Stimulated activated CD8-positive, alpha-beta memory T cell treated with anti-CD3 and anti-CD28 coated beads, Interleukin-15, amount 100 ng/mL, for 48 hours (primary cell): ENCODE data around the gene JUN.

ENCODE experiments used
- DNase-seq, 2 donors: peaks; one replicate each; pipeline ENCODE4 v3.0.0-alpha.2; 2020; ENCODE audit warnings: low read depth in 2 of 2

JUN gene

DNA sequence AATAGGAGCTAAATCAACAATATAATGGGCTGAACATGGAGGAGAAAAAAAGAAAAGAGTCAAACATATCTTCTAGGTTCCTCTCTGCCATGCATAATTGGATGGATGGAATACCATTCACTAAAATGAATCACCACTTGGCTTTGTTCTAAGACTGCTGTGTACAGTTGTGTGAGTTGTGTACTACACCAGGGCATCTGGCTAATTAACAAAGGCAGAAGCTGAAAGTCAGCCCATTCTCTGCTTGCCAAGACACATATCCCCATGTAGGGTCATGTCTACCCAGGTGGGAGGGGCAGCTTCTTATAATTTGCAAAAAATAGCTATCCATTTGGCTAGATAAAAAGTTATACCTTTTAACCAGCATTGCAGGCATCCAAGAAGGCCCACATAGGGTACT lies 21.0 kb downstream of the JUN start:
- no peak for DNase-seq

DNA sequence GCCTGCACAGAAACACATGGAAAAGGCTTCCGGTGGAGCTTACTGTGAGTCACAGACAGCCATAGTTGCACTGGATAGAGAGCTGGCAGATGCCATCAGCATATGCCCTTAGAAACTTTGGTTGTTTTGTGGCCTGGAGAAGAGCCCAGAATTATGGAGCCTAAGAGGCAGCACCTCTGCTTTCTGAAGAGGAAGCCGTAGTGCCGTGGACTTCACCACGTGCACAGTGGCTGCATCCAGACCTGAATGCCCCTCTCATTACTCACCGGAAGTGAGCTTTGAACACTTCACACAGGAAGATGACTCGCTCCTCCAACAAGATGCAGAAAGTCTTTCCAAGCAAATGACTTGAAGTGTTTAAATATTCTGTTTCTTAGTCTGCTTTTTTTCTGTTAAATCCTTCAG lies 28.4 kb downstream of the JUN start:
- DNase-seq, result peak; percentile 49 to 55

- DNase-seq, result no peak
Measured at GRCh38 chr1:58754683-58755467, 29.0 kb downstream of the JUN start.

GRCh38 chr1:58754073-58754613 lies 29.7 kb downstream of the JUN start:
- no peak for DNase-seq

GRCh38 chr1:58753431-58753866 lies 30.4 kb downstream of the JUN start:
- DNase-seq, result no peak

DNA sequence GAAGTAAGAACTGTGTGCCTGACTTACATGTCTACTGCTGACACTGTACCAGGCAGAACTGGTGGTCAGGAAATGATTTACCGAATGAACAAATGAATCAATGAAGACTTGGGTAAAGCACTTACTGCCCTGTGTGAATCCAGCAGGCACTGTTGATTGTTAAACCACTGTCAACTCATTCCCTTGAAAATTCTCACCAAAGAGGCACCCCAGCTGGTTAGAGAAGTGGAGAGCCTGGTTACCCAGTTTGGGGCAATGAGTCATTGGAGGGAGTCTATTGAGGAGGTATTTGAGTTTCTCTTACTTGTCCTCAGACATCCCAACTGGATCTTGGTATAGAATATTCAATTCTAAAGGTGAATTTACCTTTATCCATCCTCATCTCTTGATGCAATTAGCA lies 34.2 kb downstream of the JUN start:
- no peak for DNase-seq

- no peak for DNase-seq
Measured at GRCh38 chr1:58748666-58749065, 35.2 kb downstream of the JUN start.

DNA sequence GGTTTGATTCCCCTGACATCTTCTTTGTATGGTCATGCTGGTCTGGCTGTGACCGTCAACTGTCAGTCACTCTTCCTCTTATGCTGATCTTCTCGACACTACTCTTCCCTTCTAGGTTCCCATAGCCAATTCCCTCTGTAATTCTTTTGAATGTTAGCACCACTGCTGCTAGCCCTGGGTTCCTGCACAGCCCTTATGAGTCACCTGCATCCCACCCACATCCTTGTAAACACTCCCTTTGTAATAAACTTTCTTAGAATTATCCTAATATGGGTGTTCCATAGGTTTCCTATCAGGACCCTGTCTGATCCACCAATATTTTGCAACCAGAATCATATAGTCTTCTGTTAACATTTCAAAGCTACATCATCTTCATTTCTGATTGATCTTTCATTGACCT lies 37.1 kb downstream of the JUN start:
- DNase-seq, result no peak

GRCh38 chr1:58746182-58746581 lies 37.7 kb downstream of the JUN start:
- DNase-seq, result no peak

GRCh38 chr1:58745666-58746065 lies 38.2 kb downstream of the JUN start:
- no peak for DNase-seq

DNA sequence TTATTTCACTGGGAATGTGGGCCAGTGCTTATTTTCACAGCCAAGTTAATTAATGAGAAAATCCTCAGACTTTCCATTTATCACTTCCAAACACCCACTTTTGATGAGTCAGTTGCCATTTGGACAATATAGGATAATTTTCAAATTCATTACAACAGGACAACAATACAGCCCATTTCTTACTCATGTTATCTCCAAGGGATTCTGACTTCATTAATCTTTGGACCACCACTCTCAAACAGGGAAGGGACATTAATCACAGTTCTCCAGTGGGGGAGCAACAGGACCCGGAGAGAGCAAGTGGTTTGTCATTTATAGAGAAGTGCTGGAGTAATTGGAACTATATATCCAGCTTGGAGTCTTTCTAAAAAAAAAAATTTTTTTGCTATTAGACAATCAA lies 38.7 kb downstream of the JUN start:
- no peak for DNase-seq

GRCh38 chr1:58741678-58742553 lies 41.9 kb downstream of the JUN start:
- no peak for DNase-seq

- no peak for DNase-seq
Measured at GRCh38 chr1:58739856-58740466, 43.9 kb downstream of the JUN start.

GRCh38 chr1:58738876-58739275 lies 45.0 kb downstream of the JUN start:
- DNase-seq, result no peak

DNA sequence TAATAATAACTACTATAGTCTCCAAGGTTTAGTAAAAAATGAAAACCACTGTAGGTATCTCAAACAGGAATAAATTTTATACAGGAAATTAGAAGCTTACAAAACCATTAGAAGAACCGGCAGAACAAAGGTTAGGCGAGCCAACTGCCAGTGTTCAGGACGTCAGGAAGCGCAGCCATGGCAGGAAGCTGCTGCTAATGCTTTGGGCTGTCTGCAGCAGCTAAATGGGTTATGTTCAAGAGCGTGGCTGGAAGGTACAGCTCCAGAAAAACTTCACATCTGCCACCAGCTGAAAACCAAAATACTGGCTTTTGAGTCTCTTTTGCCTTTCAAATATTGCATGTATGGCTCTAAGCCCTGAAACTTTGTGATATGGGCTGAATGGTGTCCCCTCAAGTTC lies 48.3 kb downstream of the JUN start:
- no peak for DNase-seq

DNA sequence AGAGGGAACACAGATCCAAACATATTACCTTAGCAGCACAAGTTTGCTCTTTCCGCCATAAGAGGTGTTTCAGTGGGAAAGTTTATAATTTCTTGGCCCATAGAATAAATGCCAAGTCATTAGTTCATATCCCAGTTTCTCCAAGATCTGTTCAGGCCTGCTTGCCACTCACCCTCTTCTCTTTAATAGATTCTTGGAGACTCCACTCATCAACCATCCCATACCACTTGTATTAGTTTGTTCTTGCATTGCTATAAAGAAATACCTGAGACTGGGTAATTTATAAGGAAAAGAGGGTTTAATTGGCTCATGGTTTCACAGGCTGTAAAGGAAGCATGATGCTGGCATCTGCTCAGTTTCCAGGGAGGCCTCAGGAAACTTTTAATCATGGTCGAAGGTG lies 49.2 kb downstream of the JUN start:
- DNase-seq, result no peak

DNA sequence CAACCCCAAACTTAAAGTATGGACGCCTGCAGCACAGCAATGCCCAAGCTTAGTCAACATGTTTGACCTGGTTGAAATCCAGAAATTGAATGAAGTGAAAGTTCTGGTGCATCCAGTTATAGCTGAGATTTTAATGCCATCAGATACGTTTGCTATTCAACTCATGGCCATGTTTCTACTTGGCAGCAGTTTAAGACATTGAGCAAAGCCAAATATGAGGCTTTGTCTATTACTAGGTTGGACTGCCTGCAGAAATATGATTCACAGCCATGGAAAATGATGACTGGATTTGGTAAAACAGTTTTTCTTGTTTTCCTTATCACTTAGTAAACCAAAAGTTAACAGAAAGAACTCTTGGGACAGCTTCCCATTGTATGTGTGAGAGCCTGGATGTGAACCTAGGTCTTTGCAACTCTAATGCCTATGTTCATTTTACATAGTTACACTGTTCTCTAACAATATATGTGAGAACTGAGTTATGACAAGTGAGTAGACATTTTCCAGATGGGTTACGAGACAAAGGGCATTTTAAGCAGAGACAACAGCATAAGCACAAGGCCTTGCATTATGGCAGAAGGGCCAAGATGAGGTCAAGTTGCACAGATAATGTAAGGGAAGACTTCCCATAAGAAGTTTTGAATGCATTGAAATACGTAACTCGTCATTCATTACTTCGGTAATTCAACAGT lies 51.6 kb downstream of the JUN start:
- DNase-seq, result no peak
